Upper lobe of left lung (tissue), 4 donors: Measurements from ENCODE around the gene EFHD2.

ENCODE experiments used
- CTCF ChIP-seq, 6 experiments: fragments of 450-650 bp in 4 of 6; fragments of 200-600 bp in 2 of 6; sonication (generic) in 2 of 6; IDR thresholded peaks; one replicate each; pipeline ENCODE4 v1.5.1; 2016 to 2019; ENCODE audit warnings: antibody characterized with exemption in 6 of 6
- POLR2A ChIP-seq, 4 donors: fragments of 450-650 bp; IDR thresholded peaks; one replicate each; pipeline ENCODE4 v1.5.1; 2016 to 2017; ENCODE audit warnings: antibody characterized with exemption in 4 of 4, mild to moderate bottlenecking in 2 of 4

- no peak for TF ChIP-seq POLR2A (IDR thresholded peaks at IDR 0.05)
- no peak for TF ChIP-seq CTCF (IDR thresholded peaks at IDR 0.05)
These were observed 12.5 kb upstream of the EFHD2 start for GRCh38 chr1:15397236-15397635.
